ENCODE data around the gene FBXO17. TPM values are rescaled to one million over a fixed set of nuclear protein-coding genes. Genes with fewer than 3 reads are reported as not detected.
A peak's percentile ranks its signal among the peaks of the same experiment; 100 is the strongest.
"Not testable (repeated sequence)": the region's sequence is repeated elsewhere in the genome, so short reads cannot be mapped to it uniquely, and the experiment has no call there.

Gene FBXO17
- total RNA-seq, 2 experiments from 2014 or later: 0.35 TPM; not detected in 1

DNA sequence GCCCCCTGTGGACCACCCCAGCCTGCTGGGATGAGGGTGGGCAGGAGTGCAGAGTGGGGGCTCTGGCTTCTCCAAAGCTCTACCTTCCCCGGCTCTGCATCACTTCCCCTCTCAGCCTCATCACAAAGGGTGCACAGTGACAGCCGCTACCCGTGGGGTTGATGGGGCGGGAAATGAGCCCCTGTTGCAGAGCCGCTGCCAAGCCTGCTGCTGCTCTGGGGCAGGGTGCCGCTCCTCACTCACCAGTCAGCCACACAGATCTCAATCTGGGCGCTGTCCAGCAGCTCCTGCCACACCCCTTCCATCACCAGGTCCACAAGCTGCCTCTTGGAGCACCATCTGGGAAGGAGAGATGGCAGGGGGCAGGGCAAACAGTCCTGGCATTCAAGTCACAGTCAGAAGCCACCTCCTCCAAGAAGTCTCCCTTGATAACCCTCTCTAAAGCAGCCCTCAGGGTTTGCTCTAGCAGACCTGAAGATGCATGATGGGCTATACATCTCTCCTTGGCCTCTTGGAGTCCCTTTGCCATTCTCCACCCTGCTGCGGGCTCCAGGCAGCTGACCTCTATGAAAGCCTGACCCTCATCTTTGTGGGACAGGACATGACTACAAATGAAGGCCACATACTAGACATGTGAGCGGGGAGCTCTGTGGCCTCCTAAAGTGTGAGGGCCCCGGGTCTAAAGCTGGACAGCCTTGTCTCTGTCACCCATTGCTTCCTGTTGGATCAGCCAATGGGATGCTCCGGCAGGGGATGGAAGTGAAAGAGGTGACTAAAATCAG, 29.1 kb downstream of the FBXO17 start:
- Mint-ChIP-seq H3K27me3 (peaks cover 18% of the 10 kb centered on the region), H3K4me1 (peaks cover 25% of the 10 kb centered on the region), H3K36me3 (ENCODE audit: low read depth) (no peaks in the 10 kb centered on the region), H3K4me3 (no peak overlapping the region), H3K27ac (no peak overlapping the region), H3K9me3 (no peaks in the 10 kb centered on the region)
- ChIA-PET CTCF (interaction anchor here (1.7 to 2.9 kb wide), 2 partner anchors 14 to 16 kb away, joined by 4 to 8 read pairs; partner anchors contain the start of genes MRPS12 and SARS2), POLR2A (no interaction called here)
- DNase-seq: no peak

DNA sequence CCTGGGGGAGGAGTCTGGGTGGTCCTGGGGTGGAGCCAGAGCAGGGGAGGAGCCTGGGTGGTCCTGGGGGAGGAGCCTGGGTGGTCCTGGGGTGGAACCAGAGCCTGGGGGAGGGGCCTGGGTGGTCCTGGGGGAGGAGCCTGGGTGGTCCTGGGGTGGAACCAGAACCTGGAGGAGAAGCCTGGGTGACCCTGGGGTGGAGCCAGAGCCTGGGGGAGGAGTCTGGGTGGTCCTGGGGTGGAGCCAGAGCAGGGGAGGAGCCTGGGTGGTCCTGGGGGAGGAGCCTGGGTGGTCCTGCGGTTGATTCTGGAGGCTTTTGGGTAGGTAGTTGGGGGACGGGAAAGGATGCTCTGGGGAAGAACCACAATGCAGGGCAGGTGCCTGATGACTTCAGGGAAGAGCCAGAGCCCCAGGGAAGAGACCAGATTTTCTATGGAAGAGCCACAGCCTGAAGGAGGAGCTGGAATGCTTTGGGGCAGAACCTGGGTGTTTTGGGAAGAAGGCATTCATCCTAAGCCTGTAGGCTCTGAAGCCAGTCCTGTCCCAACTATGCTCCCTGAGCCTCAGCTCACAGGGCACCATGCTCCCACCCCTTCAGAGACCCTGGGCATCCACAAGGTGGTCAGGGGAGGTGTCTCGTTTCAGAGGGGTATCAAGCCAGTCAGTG, 29.8 kb downstream of the FBXO17 start:
- Mint-ChIP-seq H3K9me3 (no peaks in the 10 kb centered on the region), H3K27me3 (peaks cover 19% of the 10 kb centered on the region), H3K4me1 (peaks cover 32% of the 10 kb centered on the region), H3K27ac (no peak overlapping the region), H3K36me3 (ENCODE audit: low read depth) (no peaks in the 10 kb centered on the region), H3K4me3 (no peak overlapping the region)
- POLR2A ChIA-PET: no interaction called here
- CTCF ChIA-PET: interaction anchor here (1.7 to 2.9 kb wide), 2 partner anchors 13 to 15 kb away, joined by 4 to 8 read pairs; partner anchors contain the start of genes MRPS12 and SARS2
- no peak for DNase-seq

DNA sequence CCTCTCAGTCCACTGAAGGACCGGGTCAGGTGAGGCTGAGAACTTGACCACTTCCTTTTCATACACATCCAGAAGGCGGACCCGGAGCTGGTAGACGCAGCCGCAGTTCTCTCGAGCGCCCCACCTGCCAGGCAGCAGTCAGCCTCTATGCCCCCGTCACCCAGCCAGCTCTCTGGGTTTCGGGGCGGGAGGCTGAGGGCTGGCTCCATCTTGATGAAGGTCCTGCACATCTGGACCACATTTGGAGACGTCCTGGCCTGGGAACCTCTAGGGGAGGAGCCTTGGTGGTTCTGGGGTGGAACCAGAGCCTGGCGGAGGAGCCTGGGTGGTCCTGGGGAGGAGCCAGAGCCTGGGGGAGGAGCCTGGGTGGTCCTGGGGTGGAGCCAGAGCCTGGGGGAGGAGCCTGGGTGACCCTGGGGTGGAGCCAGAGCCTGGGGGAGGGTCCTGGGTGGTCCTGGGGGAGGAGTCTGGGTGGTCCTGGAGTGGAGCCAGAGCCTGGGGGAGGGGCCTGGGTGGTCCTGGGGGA, 30.5 kb downstream of the FBXO17 start:
- Mint-ChIP-seq H3K27ac (no peak overlapping the region), H3K27me3 (peaks cover 21% of the 10 kb centered on the region), H3K4me3 (no peak overlapping the region), H3K36me3 (ENCODE audit: low read depth) (no peaks in the 10 kb centered on the region), H3K4me1 (peaks cover 35% of the 10 kb centered on the region), H3K9me3 (no peaks in the 10 kb centered on the region)
- POLR2A ChIA-PET: no interaction called here
- DNase-seq: no peak
- CTCF ChIA-PET: interaction anchor here (2.9 kb wide), 1 partner anchor 15 kb away, joined by 8 read pairs; the partner anchor contains the start of genes MRPS12 and SARS2

DNA sequence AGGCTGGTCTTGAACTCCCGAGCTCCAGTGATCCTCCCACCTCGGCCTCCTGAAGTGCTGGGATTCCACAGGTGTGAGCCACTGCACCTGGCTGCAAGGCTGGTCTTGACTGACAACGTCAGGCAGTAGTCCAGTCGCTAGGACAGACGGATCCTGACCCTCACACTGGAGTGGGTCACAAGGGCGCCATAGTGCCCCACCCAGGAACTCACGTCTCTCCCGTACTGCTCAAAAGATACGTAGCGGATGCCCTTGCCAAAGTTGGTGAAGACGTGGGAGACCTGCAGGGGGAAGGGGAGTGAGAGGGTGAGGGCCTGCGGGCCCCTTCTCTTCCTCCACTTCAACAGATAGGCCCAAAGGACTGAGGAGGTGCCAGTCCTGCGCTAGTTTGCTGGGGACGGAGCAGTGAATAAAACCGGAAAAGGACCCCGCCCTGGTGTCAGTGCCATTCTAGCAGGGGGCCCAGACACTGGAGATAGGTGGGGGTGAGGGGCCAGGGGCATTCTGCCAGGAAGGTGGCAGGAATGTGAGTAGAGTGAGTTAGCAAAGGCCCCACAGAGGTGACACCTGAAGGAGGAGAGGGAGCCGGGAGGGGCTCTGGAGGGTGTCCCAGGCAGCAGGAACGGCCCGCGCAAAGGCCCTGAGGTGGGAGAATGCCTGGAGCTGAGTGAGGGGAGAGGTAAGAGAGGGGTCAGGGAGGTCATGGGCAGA, 32.9 kb downstream of the FBXO17 start:
- CTCF ChIA-PET: interaction anchor here (1.2 kb wide), 1 partner anchor 12 kb away, joined by 7 read pairs; the partner anchor contains the start of genes MRPS12 and SARS2
- Mint-ChIP-seq H3K4me3 (no peak overlapping the region), H3K9me3 (no peaks in the 10 kb centered on the region), H3K27me3 (peaks cover 10% of the 10 kb centered on the region), H3K36me3 (ENCODE audit: low read depth) (no peaks in the 10 kb centered on the region), H3K4me1 (peaks cover 36% of the 10 kb centered on the region), H3K27ac (peak overlapping the region; percentile 9)
- POLR2A ChIA-PET: no interaction called here
- DNase-seq: no peak

- ChIA-PET POLR2A (no interaction called here), CTCF (interaction anchor here (1.2 kb wide), 1 partner anchor 12 kb away, joined by 7 read pairs; the partner anchor contains the start of genes MRPS12 and SARS2)
- H3K4me3 Mint-ChIP-seq: no peak overlapping the region
- no peaks in the 10 kb centered on the region for H3K9me3 Mint-ChIP-seq
- H3K27ac Mint-ChIP-seq: peak overlapping the region; percentile 70
- peaks cover 36% of the 10 kb centered on the region for H3K4me1 Mint-ChIP-seq
- peaks cover 10% of the 10 kb centered on the region for H3K27me3 Mint-ChIP-seq
- no peak for DNase-seq
- H3K36me3 Mint-ChIP-seq (ENCODE audit: low read depth): no peaks in the 10 kb centered on the region
Measured at GRCh38 chr19:38941979-38942378, 33.6 kb downstream of the FBXO17 start.

- Mint-ChIP-seq H3K27ac (peak overlapping the region; percentile 70), H3K4me1 (peaks cover 36% of the 10 kb centered on the region), H3K4me3 (peak overlapping the region; percentile 31), H3K27me3 (peaks cover 10% of the 10 kb centered on the region)
- POLR2A ChIA-PET; H3K36me3 Mint-ChIP-seq (ENCODE audit: low read depth); H3K9me3 Mint-ChIP-seq; DNase-seq: not testable (repeated sequence)
- CTCF ChIA-PET: interaction anchor here (2.4 kb wide), 1 partner anchor 11 kb away, joined by 17 read pairs; the partner anchor contains the start of genes MRPS12 and SARS2
Measured at GRCh38 chr19:38941466-38941865, 34.1 kb downstream of the FBXO17 start.

GRCh38 chr19:38939957-38940356, 35.6 kb downstream of the FBXO17 start:
- DNase-seq: no peak
- H3K36me3 Mint-ChIP-seq (ENCODE audit: low read depth): peaks cover 6% of the 10 kb centered on the region
- CTCF ChIA-PET: interaction anchor here (1.7 to 2.4 kb wide), 2 partner anchors 10 to 12 kb away, joined by 5 to 17 read pairs; partner anchors contain the start of genes MRPS12 and SARS2

GRCh38 chr19:38933544-38933943, 42.0 kb downstream of the FBXO17 start:
- Mint-ChIP-seq H3K9me3 (no peaks in the 10 kb centered on the region), H3K36me3 (ENCODE audit: low read depth) (peaks cover 28% of the 10 kb centered on the region), H3K27ac (no peak overlapping the region), H3K4me3 (no peak overlapping the region), H3K4me1 (peaks cover 25% of the 10 kb centered on the region), H3K27me3 (no peaks in the 10 kb centered on the region)
- no peak for DNase-seq
- POLR2A ChIA-PET: no interaction called here
- CTCF ChIA-PET: interaction anchor here (0.5 to 1.5 kb wide), 5 partner anchors 13 to 252 kb away, joined by 3 to 5 read pairs (median 3); no protein-coding TSS in a partner anchor

More at GRCh38 chr19:38939957-38940356, 35.6 kb downstream of the FBXO17 start:
- H3K4me3 Mint-ChIP-seq: no peak overlapping the region
- POLR2A ChIA-PET: no interaction called here
- peaks cover 36% of the 10 kb centered on the region for H3K4me1 Mint-ChIP-seq
- H3K9me3 Mint-ChIP-seq: no peaks in the 10 kb centered on the region
- H3K27ac Mint-ChIP-seq: no peak overlapping the region
- peaks cover 10% of the 10 kb centered on the region for H3K27me3 Mint-ChIP-seq

DNA sequence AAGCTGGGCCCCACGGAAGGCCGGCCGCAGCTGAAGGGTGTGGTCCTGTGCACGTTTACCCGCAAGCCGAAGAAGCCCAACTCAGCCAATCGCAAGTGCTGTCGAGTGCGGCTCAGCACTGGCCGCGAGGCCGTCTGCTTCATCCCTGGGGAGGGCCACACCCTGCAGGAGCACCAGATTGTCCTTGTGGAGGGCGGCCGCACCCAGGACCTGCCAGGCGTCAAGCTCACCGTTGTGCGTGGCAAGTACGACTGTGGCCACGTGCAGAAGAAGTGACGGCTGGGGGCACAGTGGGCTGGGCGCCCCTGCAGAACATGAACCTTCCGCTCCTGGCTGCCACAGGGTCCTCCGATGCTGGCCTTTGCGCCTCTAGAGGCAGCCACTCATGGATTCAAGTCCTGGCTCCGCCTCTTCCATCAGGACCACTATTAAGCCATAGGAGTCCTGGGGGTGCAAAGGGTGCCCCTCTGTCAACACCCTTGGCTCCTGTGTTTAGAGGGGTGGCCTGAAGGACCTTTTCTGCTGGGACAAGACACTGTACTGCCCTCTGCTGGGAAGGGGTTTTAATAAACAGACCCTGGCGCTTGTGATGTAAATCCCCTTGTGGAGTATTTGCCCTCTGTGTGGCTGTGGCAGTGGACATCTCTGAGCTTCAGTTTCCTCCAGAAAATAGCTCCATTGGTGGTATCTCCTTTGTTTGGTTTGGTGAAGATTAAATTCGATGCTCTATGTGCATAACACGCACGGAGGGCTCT, 42.9 kb downstream of the FBXO17 start:
- Mint-ChIP-seq H3K4me3 (peak overlapping the region; percentile 85), H3K4me1 (peaks cover 33% of the 10 kb centered on the region), H3K27ac (no peak overlapping the region), H3K36me3 (ENCODE audit: low read depth) (peaks cover 30% of the 10 kb centered on the region), H3K9me3 (no peaks in the 10 kb centered on the region), H3K27me3 (no peaks in the 10 kb centered on the region)
- ChIA-PET CTCF (interaction anchor here (0.5 to 1.5 kb wide), 6 partner anchors 14 to 537 kb away, joined by 3 to 5 read pairs (median 3); no protein-coding TSS in a partner anchor), POLR2A (no interaction called here)
- peak; percentile 63 for DNase-seq

- peaks cover 34% of the 10 kb centered on the region for H3K4me1 Mint-ChIP-seq
- H3K27me3 Mint-ChIP-seq: no peaks in the 10 kb centered on the region
- ChIA-PET POLR2A (no interaction called here), CTCF (interaction anchor here (0.9 to 3.0 kb wide), 11 partner anchors 9 to 536 kb away, joined by 3 to 17 read pairs (median 4); partner anchors contain the start of genes EIF3K and MAP4K1)
- peak overlapping the region; percentile 85 for H3K4me3 Mint-ChIP-seq
- peak overlapping the region; percentile 93 for H3K27ac Mint-ChIP-seq
- H3K9me3 Mint-ChIP-seq: no peaks in the 10 kb centered on the region
- no peak for DNase-seq
- H3K36me3 Mint-ChIP-seq (ENCODE audit: low read depth): peaks cover 32% of the 10 kb centered on the region
Measured at GRCh38 chr19:38931521-38931793, 44.1 kb downstream of the FBXO17 start.

- CTCF ChIA-PET: interaction anchor here (0.7 to 3.0 kb wide), 63 partner anchors 10 to 711 kb away, joined by 3 to 20 read pairs (median 4); partner anchors contain the start of genes ACTN4, CCER2, EIF3K and FAM98C
- Mint-ChIP-seq H3K9me3 (no peaks in the 10 kb centered on the region), H3K4me3 (peak within 1 kb of the TSS; percentile 85), H3K27me3 (no peaks in the 10 kb centered on the region), H3K4me1 (peaks cover 34% of the 10 kb centered on the region), H3K36me3 (ENCODE audit: low read depth) (peaks cover 32% of the 10 kb centered on the region), H3K27ac (peak within 1 kb of the TSS; percentile 93)
- POLR2A ChIA-PET: no interaction called here
- peak; percentile 99 for DNase-seq
Measured at GRCh38 chr19:38930776-38931520, 44.6 kb downstream of the FBXO17 start, which contains the start of gene MRPS12. TSS of gene MRPS12 (plus strand) at chr19:38930944. CDS start at chr19:38931295, 351 bp downstream.

Measured in activated CD4-positive, alpha-beta T cell treated with anti-CD3 and anti-CD28 coated beads, Interleukin-2, amount 10 ng/mL, durations not matched to agents 7 days and 5 days (primary cell).